WTC11 (cell line): ENCODE measurements around the gene NR0B2. TPM values are rescaled to one million over a fixed set of nuclear protein-coding genes. Genes with fewer than 3 reads are reported as not detected.

Experiments
- ATAC-seq: fragments of 200-7000 bp; cut with Tn5 transposase; 2 replicates; pipeline ENCODE4 v1.10.0; 2021; ENCODE audit warnings: mild to moderate bottlenecking, moderate library complexity
- CTCF ChIA-PET: fragments of 300-600 bp; sonication (Branson Sonifier 250); formaldehyde crosslinking; loops from one replicate; lab custom pipeline; 2021; ENCODE audit warnings: antibody characterized with exemption; lab: Charles Lee
- POLR2A ChIA-PET: fragments of 350-600 bp; sonication (Branson Sonifier 250); formaldehyde crosslinking; loops from one replicate; lab custom pipeline; 2021; ENCODE audit warnings: antibody characterized with exemption; lab: Charles Lee
- DNase-seq: peaks from one replicate; pipeline ENCODE4 v3.0.0; 2021; ENCODE audit warnings: low spot score
- H3K27ac Mint-ChIP-seq: 2 replicates; pipeline ENCODE4 v1.8.0; 2021; ENCODE audit warnings: mixed read lengths
- H3K27me3 Mint-ChIP-seq: 2 replicates; pipeline ENCODE4 v1.8.0; 2021; ENCODE audit warnings: low read depth, mild to moderate bottlenecking, moderate library complexity, mixed read lengths
- H3K36me3 Mint-ChIP-seq: 2 replicates; pipeline ENCODE4 v1.8.0; 2021; ENCODE audit warnings: mixed read lengths
- H3K4me1 Mint-ChIP-seq: 2 replicates; pipeline ENCODE4 v1.8.0; 2022; ENCODE audit warnings: mixed read lengths
- H3K4me3 Mint-ChIP-seq: 2 replicates; pipeline ENCODE4 v1.8.0; 2021; ENCODE audit warnings: mild to moderate bottlenecking, moderate library complexity, mixed read lengths
- H3K9me3 Mint-ChIP-seq: 2 replicates; pipeline ENCODE4 v1.8.0; 2021; ENCODE audit warnings: mixed read lengths
- AFF4 ChIP-seq: sonication (generic); formaldehyde crosslinking; IDR thresholded peaks from 2 replicates; pipeline ENCODE4 v1.8.1; 2023; ENCODE audit warnings: mild to moderate bottlenecking, missing genetic modification reagents, borderline replicate concordance
- CBFB ChIP-seq: sonication (generic); formaldehyde crosslinking; IDR thresholded peaks from 2 replicates; pipeline ENCODE4 v1.8.1; 2022; ENCODE audit warnings: mild to moderate bottlenecking, low read depth, missing genetic modification reagents
- CREM ChIP-seq: sonication (generic); formaldehyde crosslinking; IDR thresholded peaks from 2 replicates; pipeline ENCODE4 v1.8.1; 2022; ENCODE audit warnings: mild to moderate bottlenecking, missing genetic modification reagents, moderate library complexity
- EMX1 ChIP-seq: fragments of 250-450 bp; sonication (Bioruptor Pico); IDR thresholded peaks from 2 replicates; pipeline ENCODE4 v1.8.0; 2021; ENCODE audit warnings: mild to moderate bottlenecking
- ERG ChIP-seq: fragments of 250-450 bp; sonication (Bioruptor Pico); IDR thresholded peaks from 2 replicates; pipeline ENCODE4 v1.8.0; 2021; ENCODE audit warnings: mild to moderate bottlenecking
- FOXJ3 ChIP-seq: sonication (generic); formaldehyde crosslinking; IDR thresholded peaks from 2 replicates; pipeline ENCODE4 v1.9.0; 2021; ENCODE audit warnings: missing genetic modification reagents, mild to moderate bottlenecking, borderline replicate concordance
- IRF2 ChIP-seq: sonication (generic); formaldehyde crosslinking; IDR thresholded peaks from 2 replicates; pipeline ENCODE4 v1.8.0; 2022; ENCODE audit warnings: low read depth, missing genetic modification reagents, borderline replicate concordance
- JAZF1 ChIP-seq: fragments of 250-450 bp; sonication (Bioruptor Pico); IDR thresholded peaks from 2 replicates; pipeline ENCODE4 v1.9.0; 2021; ENCODE audit warnings: moderate library complexity, mild to moderate bottlenecking, inconsistent platforms
- KAT7 ChIP-seq: sonication (generic); formaldehyde crosslinking; IDR thresholded peaks from 2 replicates; pipeline ENCODE4 v1.8.1; 2023; ENCODE audit warnings: missing genetic modification reagents, mild to moderate bottlenecking, borderline replicate concordance
- NFE2L1 ChIP-seq: sonication (generic); formaldehyde crosslinking; IDR thresholded peaks from 2 replicates; pipeline ENCODE4 v1.8.1; 2023; ENCODE audit warnings: missing genetic modification reagents
- NR2C2 ChIP-seq: sonication (generic); formaldehyde crosslinking; IDR thresholded peaks from 2 replicates; pipeline ENCODE4 v1.8.0; 2022; ENCODE audit warnings: mild to moderate bottlenecking, missing genetic modification reagents
- OVOL2 ChIP-seq: fragments of 250-450 bp; sonication (Bioruptor Pico); IDR thresholded peaks from 2 replicates; pipeline ENCODE4 v1.9.0; 2021; ENCODE audit warnings: mild to moderate bottlenecking, borderline replicate concordance
- PRDM15 ChIP-seq: sonication (generic); formaldehyde crosslinking; IDR thresholded peaks from 2 replicates; pipeline ENCODE4 v1.8.0; 2022; ENCODE audit warnings: missing genetic modification reagents
- SP1 ChIP-seq: sonication (generic); formaldehyde crosslinking; conservative IDR thresholded peaks from 2 replicates; pipeline ENCODE4 v1.8.1; 2022; ENCODE audit warnings: missing genetic modification reagents
- TEAD1 ChIP-seq: sonication (generic); formaldehyde crosslinking; IDR thresholded peaks from 2 replicates; pipeline ENCODE4 v1.8.0; 2022; ENCODE audit warnings: mild to moderate bottlenecking, missing genetic modification reagents
- USF1 ChIP-seq: sonication (generic); formaldehyde crosslinking; IDR thresholded peaks from 2 replicates; pipeline ENCODE4 v1.8.0; 2022; ENCODE audit warnings: mild to moderate bottlenecking, missing genetic modification reagents
- ZBTB43 ChIP-seq: sonication (generic); formaldehyde crosslinking; IDR thresholded peaks from 2 replicates; pipeline ENCODE4 v1.8.1; 2023; ENCODE audit warnings: mild to moderate bottlenecking, missing genetic modification reagents
- ZNF512 ChIP-seq: sonication (generic); formaldehyde crosslinking; IDR thresholded peaks from 2 replicates; pipeline ENCODE4 v1.8.1; 2022; ENCODE audit warnings: missing genetic modification reagents, borderline replicate concordance
- total RNA-seq: library from RNA; stranded (reverse); gene quantifications from 3 replicates; pipeline ENCODE4 v1.2.3, GENCODE V29; 2021

Gene NR0B2
- total RNA-seq, 1 experiment from 2014 or later, result not detected

- no peak for TF ChIP-seq KAT7 (CRISPR knock-in tag)
- no peak for TF ChIP-seq IRF2 (CRISPR knock-in tag)
- TF ChIP-seq, all 79 proteins: peak for 0
These were observed 37.4 kb upstream of the NR0B2 start (continued) for GRCh38 chr1:26951216-26951615.

GRCh38 chr1:26950602-26951001 lies 36.8 kb upstream of the NR0B2 start:
- Mint-ChIP-seq H3K27me3 (no peaks in the 10 kb centered on the region), H3K9me3 (no peaks in the 10 kb centered on the region), H3K4me3 (no peak overlapping the region), H3K36me3 (peaks cover 27% of the 10 kb centered on the region), H3K4me1 (no peaks in the 10 kb centered on the region), H3K27ac (no peak overlapping the region)
- DNase-seq (no peak), ATAC-seq (no peak)
- CTCF ChIA-PET, result no interaction called here
- TF ChIP-seq JAZF1 (CRISPR knock-in tag), result no peak
- TF ChIP-seq NR2C2 (CRISPR knock-in tag), result no peak
- no peak for TF ChIP-seq PRDM15
- TF ChIP-seq NFE2L1, result no peak
- no peak for TF ChIP-seq CBFB (CRISPR knock-in tag)
- TF ChIP-seq TEAD1 (CRISPR knock-in tag), result no peak
- no peak for TF ChIP-seq ERG (CRISPR knock-in tag)
- TF ChIP-seq ZNF512 (CRISPR knock-in tag), result no peak
- POLR2A ChIA-PET, result interaction anchor here (0.7 kb wide), 1 partner anchor 27 kb away, joined by 4 read pairs; no protein-coding TSS in a partner anchor

- Mint-ChIP-seq H3K27me3 (no peaks in the 10 kb centered on the region), H3K4me1 (no peaks in the 10 kb centered on the region), H3K4me3 (no peak overlapping the region), H3K36me3 (peaks cover 34% of the 10 kb centered on the region), H3K27ac (no peak overlapping the region), H3K9me3 (no peaks in the 10 kb centered on the region)
- ChIA-PET POLR2A (no interaction called here), CTCF (no interaction called here)
- DNase-seq (no peak), ATAC-seq (no peak)
- TF ChIP-seq SP1 (CRISPR knock-in tag) (no peak), USF1 (no peak), ERG (CRISPR knock-in tag) (no peak), AFF4 (CRISPR knock-in tag) (no peak), FOXJ3 (CRISPR knock-in tag) (no peak), ZBTB43 (no peak), EMX1 (CRISPR knock-in tag) (no peak), CREM (no peak), OVOL2 (CRISPR knock-in tag) (no peak)
These were observed 36.1 kb upstream of the NR0B2 start for GRCh38 chr1:26949926-26950319.
